NOMO-1 (cell line): ENCODE measurements around the gene MRTO4.
"Not testable (repeated sequence)": the region's sequence is repeated elsewhere in the genome, so short reads cannot be mapped to it uniquely, and the experiment has no call there.

ENCODE experiments used
- DNase-seq, 2 experiments: peaks; one replicate each; lab custom pipeline; 2025; ENCODE audit not compliant: unreplicated experiment in 2 of 2; lab: John Stamatoyannopoulos, UW

Gene MRTO4

GRCh38 chr1:19222979-19223824 is 28.4 kb upstream of the MRTO4 start:
- no peak for DNase-seq

GRCh38 chr1:19229229-19229628 is 22.4 kb upstream of the MRTO4 start:
- no peak for DNase-seq

DNA sequence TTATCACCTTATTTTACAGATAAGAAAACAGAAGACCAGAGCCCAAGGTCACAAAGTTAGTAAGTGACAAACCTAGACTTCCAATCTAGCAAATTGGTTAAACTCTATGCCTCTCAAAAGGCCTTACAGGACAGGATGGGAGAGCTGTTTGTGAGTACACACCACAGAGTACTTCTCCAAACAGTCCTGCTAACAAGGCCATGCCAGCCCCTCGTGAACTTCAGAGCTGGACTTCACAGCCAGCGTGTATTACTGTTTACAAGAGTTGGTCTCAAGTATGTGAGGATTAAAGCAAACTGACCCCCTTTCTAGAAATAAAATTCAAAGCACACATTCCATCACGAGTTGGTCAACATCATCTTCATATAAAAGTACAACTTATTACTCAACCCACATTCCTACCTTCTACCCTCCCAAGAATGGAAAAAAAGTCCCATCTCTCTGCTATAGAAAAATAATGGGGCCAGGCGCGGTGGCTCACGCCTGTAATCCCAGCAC is 21.7 kb upstream of the MRTO4 start:
- DNase-seq = no peak

DNA sequence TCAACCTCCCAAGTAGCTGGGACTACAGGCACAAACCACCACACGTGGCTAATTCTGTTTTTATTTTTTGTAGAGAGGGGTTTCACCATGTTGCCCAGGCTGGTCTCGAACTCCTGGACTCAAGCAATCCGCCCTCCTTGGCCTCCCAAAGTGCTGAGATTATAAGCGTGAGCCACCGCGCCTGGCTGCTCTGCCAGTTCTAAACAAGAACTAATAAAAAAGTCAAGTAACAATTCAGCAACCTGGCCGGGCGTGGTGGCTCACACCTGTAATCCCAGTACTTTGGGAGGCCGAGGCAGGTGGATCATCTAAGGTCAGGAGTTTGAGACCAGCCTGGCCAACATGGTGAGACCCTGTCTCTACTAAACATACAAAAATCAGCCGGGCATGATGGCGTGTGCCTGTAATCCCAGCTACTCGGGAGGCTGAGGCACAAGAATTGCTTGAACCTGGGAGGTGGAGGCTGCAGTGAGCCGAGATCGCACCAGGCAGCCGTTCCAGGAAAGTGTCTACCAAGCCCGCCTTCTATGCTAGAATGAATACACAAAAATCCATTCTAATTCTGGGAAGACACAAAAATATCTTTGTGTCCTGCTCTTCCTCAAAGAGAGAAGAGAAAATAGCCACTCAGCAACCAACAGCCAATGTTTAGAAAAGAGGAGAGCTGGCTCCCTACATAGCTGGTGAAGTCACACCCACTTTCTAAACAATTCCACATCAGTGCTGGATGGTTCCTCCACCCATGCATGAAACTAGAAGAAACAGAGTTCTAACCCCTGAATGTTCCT is 19.7 kb upstream of the MRTO4 start:
- DNase-seq = not testable (repeated sequence)

DNA sequence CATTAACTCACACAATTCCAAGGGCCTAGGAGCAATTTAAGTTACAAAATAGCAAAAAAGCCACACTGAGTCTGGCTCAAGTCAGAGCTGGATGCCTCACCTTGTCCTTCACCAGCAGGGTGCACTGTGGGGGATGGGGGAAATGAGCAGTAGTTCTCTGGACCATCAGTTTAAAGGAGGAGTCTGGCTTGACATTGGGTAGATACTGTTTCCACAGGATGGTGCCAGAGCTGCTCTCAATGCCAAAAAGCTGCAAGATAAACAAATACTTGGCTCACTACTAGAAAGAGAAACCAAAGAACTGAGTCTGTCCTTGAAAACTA is 19.1 kb upstream of the MRTO4 start:
- no peak for DNase-seq

DNA sequence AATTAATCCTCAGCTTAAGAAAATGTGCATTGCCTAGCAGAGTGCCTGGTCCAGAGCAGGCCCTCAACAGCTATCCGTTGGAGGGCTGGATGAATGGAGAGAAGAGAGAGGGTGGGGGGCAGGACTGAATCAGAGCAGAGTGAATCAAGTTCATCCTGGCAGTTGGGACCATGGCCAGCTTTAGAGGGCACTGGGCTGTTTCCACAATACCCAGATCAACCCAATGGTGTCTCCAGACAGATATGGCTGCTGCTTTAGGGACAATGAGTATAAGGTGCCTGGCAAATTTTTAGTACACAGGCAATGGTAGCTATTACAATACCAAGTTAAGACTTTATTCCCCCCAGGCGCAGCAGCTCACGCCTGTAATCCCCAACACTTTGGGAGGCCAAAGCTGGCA is 17.4 kb upstream of the MRTO4 start:
- DNase-seq = no peak

DNA sequence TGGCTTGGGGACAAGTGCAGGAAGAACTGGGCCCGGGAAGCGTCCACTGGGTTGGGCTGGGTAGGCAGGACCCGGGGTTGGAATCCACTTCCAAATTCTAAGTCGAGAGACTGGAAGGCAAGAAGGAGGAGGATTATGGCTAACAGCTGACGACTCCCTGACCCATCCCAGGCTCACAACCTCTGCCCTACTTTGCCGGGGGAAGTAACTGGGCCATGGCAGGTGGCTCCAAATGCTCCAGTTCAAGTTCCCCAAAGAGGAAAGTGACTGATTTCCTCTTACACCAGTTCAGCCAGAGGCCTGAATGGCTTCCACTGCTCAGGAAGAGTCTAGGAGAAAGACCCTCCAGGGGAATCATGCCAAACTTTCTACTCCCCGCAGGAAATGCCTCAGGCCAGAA is 11.7 kb upstream of the MRTO4 start:
- DNase-seq = no peak

- peak; percentile 65 to 79 for DNase-seq
Observed at GRCh38 chr1:19240673-19241538, 10.7 kb upstream of the MRTO4 start.

DNA sequence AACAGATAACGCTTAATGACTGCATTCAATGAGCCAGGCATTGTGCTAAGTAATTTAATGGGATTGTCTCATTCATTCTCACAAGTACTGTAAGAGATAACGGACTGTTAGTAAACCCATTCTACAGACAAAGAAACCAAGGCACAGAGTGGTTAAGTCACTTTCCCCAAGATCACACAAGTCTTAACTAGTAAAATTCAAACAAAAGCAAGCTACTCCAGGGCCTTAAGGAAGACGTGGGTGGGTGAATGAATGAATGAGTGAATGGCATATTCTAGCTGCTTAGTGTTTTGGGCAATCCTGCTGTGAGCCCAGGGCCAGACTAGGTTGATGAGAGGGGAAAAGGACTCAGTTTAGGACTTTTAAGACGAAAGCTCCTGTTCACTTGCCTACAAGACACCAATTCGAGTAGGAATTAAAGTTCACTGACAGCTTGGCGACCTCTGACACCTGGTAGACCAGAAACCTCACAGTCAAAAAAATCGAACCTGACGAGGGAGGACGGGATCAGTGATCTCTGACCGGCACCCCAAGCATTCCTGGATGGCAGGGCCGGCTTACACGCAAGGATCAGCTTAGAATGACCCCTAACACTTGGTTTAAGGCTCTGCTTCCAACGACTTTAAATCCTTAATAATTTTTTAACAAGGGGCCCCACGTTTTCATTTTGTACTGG is 838 bp upstream of the MRTO4 start:
- DNase-seq = peak in 1 of 2 experiments; percentile 17

- no peak for DNase-seq
Observed at GRCh38 chr1:19254416-19254815, 2.8 kb downstream of the MRTO4 start.

DNA sequence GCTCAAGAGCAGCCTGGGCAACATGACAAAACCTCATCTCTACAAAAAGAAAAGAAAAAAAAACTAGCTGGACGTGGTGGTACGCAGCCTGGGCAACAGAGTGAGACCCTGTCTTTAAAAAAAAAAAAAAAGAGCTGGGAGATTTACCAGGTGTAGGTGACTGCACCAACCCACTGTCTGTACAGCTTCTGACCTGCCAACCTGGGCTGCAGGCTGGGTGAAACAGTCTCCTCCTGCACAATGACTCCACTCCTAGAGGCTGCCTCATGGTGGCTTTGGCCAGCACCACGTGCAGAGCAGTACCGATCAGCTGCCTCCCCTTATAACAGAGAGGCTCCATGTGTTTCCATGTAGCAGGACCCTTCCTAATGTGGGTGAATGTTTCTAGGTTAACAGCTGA is 3.7 kb downstream of the MRTO4 start:
- DNase-seq = no peak

- DNase-seq = not testable (repeated sequence)
Observed at GRCh38 chr1:19256301-19256700, 4.7 kb downstream of the MRTO4 start.

GRCh38 chr1:19257178-19257914 is 5.7 kb downstream of the MRTO4 start:
- DNase-seq = no peak

GRCh38 chr1:19258353-19258752 is 6.7 kb downstream of the MRTO4 start:
- no peak for DNase-seq

DNA sequence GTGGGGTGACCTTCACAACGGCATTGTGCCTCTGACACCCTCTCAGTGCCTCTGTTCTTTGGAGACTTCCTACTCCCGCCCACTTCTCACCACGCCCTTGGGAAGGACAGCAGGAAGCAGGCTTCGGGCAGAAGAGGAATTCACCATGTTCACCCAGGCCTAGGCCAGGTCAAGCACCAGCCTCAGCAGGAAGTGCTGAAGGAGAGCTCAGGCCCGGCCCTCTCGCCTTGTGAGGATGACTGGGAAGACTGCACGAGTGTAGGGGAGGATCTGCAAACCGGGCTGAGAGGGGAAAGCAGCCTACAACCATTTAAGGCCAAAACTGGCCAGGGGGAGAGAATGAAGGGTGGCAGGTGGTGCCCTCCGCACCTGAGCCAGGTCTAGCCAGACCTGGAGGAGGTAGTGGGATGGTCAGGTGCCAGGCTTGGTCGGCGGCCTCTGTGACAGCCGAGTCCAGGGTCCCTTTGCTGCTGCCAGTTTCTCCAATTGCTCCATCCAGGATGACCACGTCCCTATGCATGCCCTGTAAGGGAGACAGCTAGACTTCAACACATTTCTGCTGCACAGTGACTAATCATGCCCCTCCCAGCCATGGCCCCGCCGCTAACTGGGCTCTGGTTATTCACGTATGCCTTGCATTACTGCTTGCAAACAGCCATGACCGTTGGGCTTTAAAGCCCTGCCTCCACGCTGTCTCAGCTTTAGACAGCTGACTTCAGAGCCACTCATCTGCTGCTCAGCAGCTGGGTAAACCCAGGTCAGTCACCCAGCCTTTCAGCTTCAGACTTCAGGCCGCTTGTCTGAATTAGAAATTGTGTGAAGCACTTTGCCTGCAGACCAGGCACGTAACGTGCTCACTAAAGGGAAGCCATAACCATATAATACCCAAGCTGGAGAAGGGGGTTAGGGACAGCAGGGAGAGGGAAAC is 8.9 kb downstream of the MRTO4 start:
- DNase-seq = no peak

DNA sequence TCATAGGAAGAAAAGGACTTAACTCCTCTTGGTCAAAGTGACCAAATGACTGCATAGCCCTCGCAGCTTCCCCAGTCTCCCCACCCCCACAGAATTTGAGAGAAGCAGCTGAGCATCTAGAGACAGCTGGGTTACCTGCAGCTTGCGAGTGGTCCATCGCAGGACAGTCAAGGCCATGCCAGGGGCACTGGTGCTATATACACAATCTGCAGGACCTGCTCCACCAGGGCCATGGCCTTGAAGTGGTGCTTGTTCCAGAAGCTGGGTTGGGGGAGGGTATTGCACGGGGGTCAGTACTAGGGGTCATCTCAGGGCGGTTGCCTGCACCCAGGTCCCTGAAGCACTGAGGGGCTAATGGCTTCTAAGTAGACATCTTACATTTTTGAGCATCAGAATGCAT is 10.4 kb downstream of the MRTO4 start:
- DNase-seq = no peak

DNA sequence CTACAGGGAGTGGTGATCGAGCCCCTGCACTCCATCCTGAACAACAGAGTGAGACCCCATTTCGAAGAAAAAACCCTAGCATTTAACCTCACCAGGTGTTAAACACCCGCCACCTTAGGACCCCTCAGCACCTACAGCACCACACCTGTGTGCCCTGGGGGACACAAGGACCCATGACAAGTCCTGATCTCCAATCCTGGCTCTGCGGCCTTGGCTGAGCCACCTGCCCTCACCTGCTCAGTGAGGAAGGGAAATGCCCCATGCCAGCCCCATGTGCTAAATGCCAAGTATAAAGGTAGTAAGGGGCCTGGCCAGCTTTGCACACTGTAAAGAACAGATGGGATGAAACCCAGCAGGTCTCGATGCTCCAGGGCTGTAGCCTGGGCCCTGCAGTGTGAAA is 11.1 kb downstream of the MRTO4 start:
- DNase-seq = no peak

DNA sequence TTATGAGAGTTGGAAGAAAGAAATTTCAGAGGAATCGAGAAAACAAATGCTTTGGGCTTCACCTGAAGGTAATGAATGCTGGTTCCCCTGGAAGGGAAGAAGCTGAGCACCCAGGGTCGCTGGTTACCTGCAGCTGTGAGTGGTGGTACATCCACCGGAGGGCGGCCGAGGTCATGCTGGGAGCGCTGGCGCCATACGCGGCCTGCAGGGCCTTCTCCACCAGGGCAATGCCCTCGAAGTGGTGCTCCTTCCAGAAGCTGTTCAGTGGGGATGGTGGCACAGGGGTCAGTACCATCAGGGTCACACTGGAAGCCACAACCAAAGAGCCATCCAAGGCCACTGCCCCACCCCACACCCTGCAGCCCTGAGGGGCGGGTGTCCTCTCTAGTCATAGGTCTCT is 16.8 kb downstream of the MRTO4 start:
- DNase-seq = no peak
